Measurements from ENCODE around the gene GCN1. TPM values are rescaled to one million over a fixed set of nuclear protein-coding genes. Genes with fewer than 3 reads are reported as not detected.

Gene GCN1
- total and polyA plus RNA-seq, 10 donors = 10.4 to 131 (median 95.5) TPM

- DNase-seq = no peak
- H3K4me1 ChIP-seq = peaks cover 0 to 24% (median 7%) of the 10 kb centered on the region in 6 donors
- no peaks in the 10 kb centered on the region for H3K27me3 ChIP-seq (replicated peaks in 1 of 7)
- peaks cover 4 to 100% (median 100%) of the 10 kb centered on the region in 6 donors for H3K36me3 ChIP-seq
- H3K9me3 ChIP-seq = no peaks in the 10 kb centered on the region
- WGBS, 5 donors = 54 to 79% (median 67%) methylated on average over 6 of the region's 6 CpGs
- intact Hi-C loops (cut with DNase I; ENCODE audit: low total_unique reads) = no loop called here
- TF ChIP-seq POLR2A (IDR thresholded peaks at IDR 0.05) (no peak), POLR2AphosphoS5 (IDR thresholded peaks at IDR 0.05) (peak in 1 of 3 donors; percentile 70)
- peak overlapping the region in 4 of 8 donors; percentile 27 to 55 (median 34) for H3K27ac ChIP-seq
- no peak overlapping the region for H3K4me3 ChIP-seq
These were observed 61.6 kb downstream of the GCN1 start for GRCh38 chr12:120132863-120133385.

- intact Hi-C loops (cut with DNase I; ENCODE audit: low total_unique reads) = no loop called here
- peak overlapping the region in 4 of 8 donors; percentile 27 to 55 (median 34) for H3K27ac ChIP-seq
- 76 to 90% (median 78%) methylated on average over 9 of the region's 9 CpGs for WGBS, 5 donors
- peaks cover 3 to 100% (median 100%) of the 10 kb centered on the region in 6 donors for H3K36me3 ChIP-seq
- no peaks in the 10 kb centered on the region for H3K27me3 ChIP-seq (replicated peaks in 1 of 7)
- no peak overlapping the region for H3K4me3 ChIP-seq
- DNase-seq = no peak
- TF ChIP-seq CTCF (IDR thresholded peaks at IDR 0.05 in 8 of 11, conservative IDR thresholded peaks at IDR 0.05 in 3 of 11) = no peak
- no peaks in the 10 kb centered on the region for H3K9me3 ChIP-seq
- H3K4me1 ChIP-seq = peaks cover 0 to 28% (median 7%) of the 10 kb centered on the region in 6 donors
These were observed 62.3 kb downstream of the GCN1 start for GRCh38 chr12:120132054-120132836.

- Histone ChIP-seq H3K36me3 (peaks cover 3 to 100% (median 97%) of the 10 kb centered on the region in 6 donors), H3K27me3 (replicated peaks in 1 of 7) (no peaks in the 10 kb centered on the region), H3K9me3 (no peaks in the 10 kb centered on the region), H3K4me3 (no peak overlapping the region), H3K27ac (no peak overlapping the region), H3K4me1 (peaks cover 0 to 39% (median 18%) of the 10 kb centered on the region in 6 donors)
- no peak for TF ChIP-seq CTCF (IDR thresholded peaks at IDR 0.05 in 8 of 11, conservative IDR thresholded peaks at IDR 0.05 in 3 of 11)
- TF ChIP-seq POLR2A (IDR thresholded peaks at IDR 0.05) = no peak
- no peak for TF ChIP-seq POLR2AphosphoS5 (IDR thresholded peaks at IDR 0.05)
- DNase-seq = no peak
- intact Hi-C loops (cut with DNase I; ENCODE audit: low total_unique reads) = no loop called here
- WGBS, 5 donors = 96 to 100% (median 97%) methylated on average over 9 to 15 of the region's 15 CpGs
These were observed 63.4 kb downstream of the GCN1 start for GRCh38 chr12:120131116-120131515.

- Histone ChIP-seq H3K27ac (no peak overlapping the region), H3K9me3 (no peaks in the 10 kb centered on the region), H3K27me3 (replicated peaks in 1 of 7) (no peaks in the 10 kb centered on the region), H3K4me3 (no peak overlapping the region), H3K4me1 (peaks cover 0 to 50% (median 23%) of the 10 kb centered on the region in 6 donors), H3K36me3 (peaks cover 3 to 93% (median 88%) of the 10 kb centered on the region in 6 donors)
- DNase-seq = no peak
- WGBS, 5 donors = 91 to 96% (median 93%) methylated on average over 6 of the region's 6 CpGs
- TF ChIP-seq POLR2A (IDR thresholded peaks at IDR 0.05) (no peak), CTCF (IDR thresholded peaks at IDR 0.05 in 8 of 11, conservative IDR thresholded peaks at IDR 0.05 in 3 of 11) (no peak), POLR2AphosphoS5 (IDR thresholded peaks at IDR 0.05) (no peak)
- intact Hi-C loops (cut with DNase I; ENCODE audit: low total_unique reads) = no loop called here
These were observed 64.5 kb downstream of the GCN1 start for GRCh38 chr12:120130011-120130410.

Measured in spleen (tissue), 11 donors.